Neural cell (in vitro differentiated cells): ENCODE results near the gene KLK3.

Experiments used
- CTCF ChIP-seq: fragments of 450-650 bp; IDR thresholded peaks from 2 replicates; pipeline ENCODE4 v1.5.1; 2014; ENCODE audit warnings: antibody characterized with exemption, mild to moderate bottlenecking, moderate library complexity; ENCODE audit not compliant: poor library complexity, severe bottlenecking
- EZH2 ChIP-seq: fragments of 200-600, 300-800 bp; shearing (Covaris generic), sonication (generic); IDR thresholded peaks from 2 replicates; pipeline ENCODE4 v1.6.1; 2014; ENCODE audit warnings: antibody characterized with exemption, low read length, borderline replicate concordance, mild to moderate bottlenecking; ENCODE audit not compliant: insufficient read depth, poor library complexity, severe bottlenecking
- POLR2AphosphoS5 ChIP-seq: IDR thresholded peaks from 2 replicates; pipeline ENCODE4 v1.6.1; 2012
- RAD21 ChIP-seq: fragments of 450-650 bp; conservative IDR thresholded peaks from 2 replicates; pipeline ENCODE4 v1.6.1; 2014; ENCODE audit warnings: antibody characterized with exemption, mild to moderate bottlenecking, moderate library complexity
- SMC3 ChIP-seq: fragments of 450-650 bp; conservative IDR thresholded peaks from 2 replicates; pipeline ENCODE4 v1.6.1; 2014; ENCODE audit warnings: antibody characterized with exemption, mild to moderate bottlenecking, moderate library complexity; ENCODE audit not compliant: poor library complexity

- no peak for TF ChIP-seq CTCF
- TF ChIP-seq EZH2: no peak
- no peak for TF ChIP-seq POLR2AphosphoS5
- no peak for TF ChIP-seq SMC3
- no peak for TF ChIP-seq RAD21
These were observed 22.6 kb downstream of the KLK3 start for GRCh38 chr19:50877338-50877737.
